ENCODE measurements around the gene XPNPEP1.

XPNPEP1 gene

GRCh38 chr10:109967739-109968088 lies 44.4 kb upstream of the XPNPEP1 start:
- TF ChIP-seq CTCF (IDR thresholded peaks at IDR 0.05; ENCODE audit: insufficient read depth, low read length, poor library complexity, severe bottlenecking): no peak
- no peaks in the 10 kb centered on the region; the same call in 1 of the 2 replicates for H3K27me3 ChIP-seq (replicated peaks; ENCODE audit: control insufficient read depth, insufficient read depth, low read length)
- H3K4me3 ChIP-seq (replicated peaks; ENCODE audit: low read depth, low read length): no peak overlapping the region
- no peak for DNase-seq (ENCODE audit: extremely low read depth, insufficient read length)
- H3K36me3 ChIP-seq (ENCODE audit: control insufficient read depth, insufficient read depth, low read length): no peaks in the 10 kb centered on the region

- TF ChIP-seq CTCF (IDR thresholded peaks at IDR 0.05; ENCODE audit: insufficient read depth, low read length, poor library complexity, severe bottlenecking): no peak
- Histone ChIP-seq H3K36me3 (ENCODE audit: control insufficient read depth, insufficient read depth, low read length) (no peaks in the 10 kb centered on the region), H3K4me3 (replicated peaks; ENCODE audit: low read depth, low read length) (no peak overlapping the region), H3K27me3 (replicated peaks; ENCODE audit: control insufficient read depth, insufficient read depth, low read length) (no peaks in the 10 kb centered on the region; the same call in 1 of the 2 replicates)
- no peak for DNase-seq (ENCODE audit: extremely low read depth, insufficient read length)
Measured at GRCh38 chr10:109966961-109967738, 43.8 kb upstream of the XPNPEP1 start.

GRCh38 chr10:109964318-109964717 lies 41.0 kb upstream of the XPNPEP1 start:
- Histone ChIP-seq H3K36me3 (ENCODE audit: control insufficient read depth, insufficient read depth, low read length) (no peaks in the 10 kb centered on the region), H3K4me3 (replicated peaks; ENCODE audit: low read depth, low read length) (no peak overlapping the region), H3K27me3 (replicated peaks; ENCODE audit: control insufficient read depth, insufficient read depth, low read length) (no peaks in the 10 kb centered on the region)
- TF ChIP-seq CTCF (IDR thresholded peaks at IDR 0.05; ENCODE audit: insufficient read depth, low read length, poor library complexity, severe bottlenecking): no peak
- no peak for DNase-seq (ENCODE audit: extremely low read depth, insufficient read length)

GRCh38 chr10:109963439-109963838 lies 40.1 kb upstream of the XPNPEP1 start:
- Histone ChIP-seq H3K4me3 (replicated peaks; ENCODE audit: low read depth, low read length) (no peak overlapping the region), H3K36me3 (ENCODE audit: control insufficient read depth, insufficient read depth, low read length) (no peaks in the 10 kb centered on the region), H3K27me3 (replicated peaks; ENCODE audit: control insufficient read depth, insufficient read depth, low read length) (no peaks in the 10 kb centered on the region)
- no peak for DNase-seq (ENCODE audit: extremely low read depth, insufficient read length)
- TF ChIP-seq CTCF (IDR thresholded peaks at IDR 0.05; ENCODE audit: insufficient read depth, low read length, poor library complexity, severe bottlenecking): no peak

- H3K36me3 ChIP-seq (ENCODE audit: control insufficient read depth, insufficient read depth, low read length): no peaks in the 10 kb centered on the region
- no peak for DNase-seq (ENCODE audit: extremely low read depth, insufficient read length)
- no peak overlapping the region for H3K4me3 ChIP-seq (replicated peaks; ENCODE audit: low read depth, low read length)
- no peak for TF ChIP-seq CTCF (IDR thresholded peaks at IDR 0.05; ENCODE audit: insufficient read depth, low read length, poor library complexity, severe bottlenecking)
- no peaks in the 10 kb centered on the region for H3K27me3 ChIP-seq (replicated peaks; ENCODE audit: control insufficient read depth, insufficient read depth, low read length)
Measured at GRCh38 chr10:109962247-109962646, 38.9 kb upstream of the XPNPEP1 start.
